ENCODE data around the gene AGBL4.

GRCh38 chr1:48552903-48553606 is 1470.7 kb downstream of the AGBL4 start:
- TF ChIP-seq CTCF (IDR thresholded peaks at IDR 0.05 in 4 of 5, conservative IDR thresholded peaks at IDR 0.05 in 1 of 5) = no peak
- TF ChIP-seq POLR2A (IDR thresholded peaks at IDR 0.05) = no peak
